Activated naive CD8-positive, alpha-beta T cell treated with anti-CD3 and anti-CD28 coated beads, Interleukin-2, amount 50 U/mL, for 16 hours (primary cell): ENCODE measurements around the gene KREMEN1.
A peak's percentile ranks its signal among the peaks of the same experiment; 100 is the strongest.

Experiments
- DNase-seq: peaks from one replicate; pipeline ENCODE4 v3.0.0-alpha.2; 2020; ENCODE audit warnings: low read depth, low spot score

KREMEN1 gene

GRCh38 chr22:29149841-29150555, 77.2 kb downstream of the KREMEN1 start:
- no peak for DNase-seq

GRCh38 chr22:29150701-29151100, 77.9 kb downstream of the KREMEN1 start:
- DNase-seq = no peak

- no peak for DNase-seq
Measured at GRCh38 chr22:29151316-29151715, 78.5 kb downstream of the KREMEN1 start.

- DNase-seq = no peak
Measured at GRCh38 chr22:29152045-29152953, 79.5 kb downstream of the KREMEN1 start.

- DNase-seq = no peak
Measured at GRCh38 chr22:29152954-29153719, 80.3 kb downstream of the KREMEN1 start.

GRCh38 chr22:29154364-29155048, 81.7 kb downstream of the KREMEN1 start:
- peak; percentile 12 for DNase-seq

- DNase-seq = no peak
Measured at GRCh38 chr22:29155966-29156365, 83.1 kb downstream of the KREMEN1 start.

- DNase-seq = no peak
Measured at GRCh38 chr22:29156507-29156906, 83.7 kb downstream of the KREMEN1 start.

GRCh38 chr22:29157759-29158535, 85.1 kb downstream of the KREMEN1 start:
- no peak for DNase-seq

- no peak for DNase-seq
Measured at GRCh38 chr22:29158546-29158945, 85.7 kb downstream of the KREMEN1 start.

- no peak for DNase-seq
Measured at GRCh38 chr22:29163808-29164207, 91.0 kb downstream of the KREMEN1 start.

- DNase-seq = no peak
Measured at GRCh38 chr22:29165321-29166060, 92.7 kb downstream of the KREMEN1 start.

- no peak for DNase-seq
Measured at GRCh38 chr22:29166180-29166579, 93.3 kb downstream of the KREMEN1 start.

GRCh38 chr22:29167032-29167911, 94.4 kb downstream of the KREMEN1 start:
- DNase-seq = peak; percentile 1

- DNase-seq = no peak
Measured at GRCh38 chr22:29171721-29172120, 98.9 kb downstream of the KREMEN1 start.

- no peak for DNase-seq
Measured at GRCh38 chr22:29172216-29172615, 99.4 kb downstream of the KREMEN1 start.

GRCh38 chr22:29175312-29175835, 102.5 kb downstream of the KREMEN1 start:
- DNase-seq = no peak

GRCh38 chr22:29183971-29184848, 111.4 kb downstream of the KREMEN1 start:
- no peak for DNase-seq
